ENCODE results near the gene B3GAT2. TPM values are rescaled to one million over a fixed set of nuclear protein-coding genes. Genes with fewer than 3 reads are reported as not detected.

The B3GAT2 gene
- total and polyA plus RNA-seq, 2 donors (not counting 1 experiment from before 2014, with no cell fraction given) = not detected

GRCh38 chr6:70847106-70848084 is 109.5 kb downstream of the B3GAT2 start:
- WGBS (ENCODE audit: insufficient coverage) = no CpG with 5 or more reads among the region's 4 CpGs
- H3K9me3 ChIP-seq (ENCODE audit: control extremely low read depth in 1 of 3, control insufficient read depth in 2 of 3, insufficient read depth in 1 of 3, low read length in 2 of 3) = no peaks in the 10 kb centered on the region
- no peaks in the 10 kb centered on the region for H3K36me3 ChIP-seq (replicated peaks in 1 of 2; ENCODE audit: control extremely low read depth in 1 of 2, control insufficient read depth in 1 of 2, extremely low read depth in 1 of 2, insufficient read depth in 2 of 2, low read length in 1 of 2)
- Mint-ChIP-seq H3K27ac (no peak overlapping the region), H3K27me3 (no peaks in the 10 kb centered on the region), H3K4me3 (no peak overlapping the region), H3K9me3 (ENCODE audit: insufficient read depth) (no peaks in the 10 kb centered on the region), H3K4me1 (peaks cover 18% of the 10 kb centered on the region)
- no peak overlapping the region for H3K4me3 ChIP-seq (ENCODE audit: control extremely low read depth in 1 of 5, extremely low read depth in 1 of 5, insufficient read depth in 1 of 5, low read depth in 2 of 5, low read length in 4 of 5)
- ChIA-PET CTCF (interaction anchor here (1.8 kb wide), 1 partner anchor 10 kb away, joined by 5 read pairs; no protein-coding TSS in a partner anchor), POLR2A (no interaction called here)
- intact Hi-C loops (cut with micrococcal nuclease) = no loop called here
- no peaks in the 10 kb centered on the region for H4K20me1 ChIP-seq (ENCODE audit: control insufficient read depth, insufficient read depth, low read length, poor library complexity, severe bottlenecking)
- no peaks in the 10 kb centered on the region for H3K79me2 ChIP-seq (ENCODE audit: control insufficient read depth, insufficient read depth, low read length)
- peaks cover 0 to 11% of the 10 kb centered on the region in 2 donors for H3K4me1 ChIP-seq (ENCODE audit: control insufficient read depth in 2 of 2, insufficient read depth in 2 of 2, low read length in 2 of 2)
- ATAC-seq (ENCODE audit: low read depth) = no peak
- no peak overlapping the region for H3K9ac ChIP-seq (ENCODE audit: low read length)
- H3K27me3 ChIP-seq (replicated peaks in 1 of 4; ENCODE audit: control extremely low read depth in 1 of 4, control insufficient read depth in 3 of 4, insufficient read depth in 4 of 4, low read length in 3 of 4) = no peaks in the 10 kb centered on the region
- H3K27ac ChIP-seq (ENCODE audit: low read length in 2 of 2) = no peak overlapping the region
- no peak overlapping the region for H3K4me2 ChIP-seq (replicated peaks; ENCODE audit: low read depth, low read length, poor library complexity, severe bottlenecking)
- no peak overlapping the region for H2AFZ ChIP-seq (ENCODE audit: insufficient read depth, low read depth, low read length, poor library complexity, severe bottlenecking)
- TF ChIP-seq EZH2 (IDR thresholded peaks at IDR 0.05; ENCODE audit: borderline replicate concordance, insufficient read depth, low read depth, low read length, poor library complexity, severe bottlenecking) (no peak), CTCF (IDR thresholded peaks at IDR 0.05) (no peak)
- DNase-seq = no peak

All from B cell (primary cell).